ENCODE results near the gene PPP6C.
A peak's percentile ranks its signal among the peaks of the same experiment; 100 is the strongest.
"Not testable (repeated sequence)": the region's sequence is repeated elsewhere in the genome, so short reads cannot be mapped to it uniquely, and the experiment has no call there.

PPP6C gene

GRCh38 chr9:125189361-125190289, at the start of gene PPP6C:
Gene PPP6C (minus strand): TSS chr9:125189803. CDS start chr9:125189718, 85 bp downstream.
- DNase-seq, result peak; percentile 98

GRCh38 chr9:125238915-125239446, 49.4 kb upstream of the PPP6C start:
- no peak for DNase-seq

GRCh38 chr9:125238127-125238914, 48.7 kb upstream of the PPP6C start:
- DNase-seq, result no peak

GRCh38 chr9:125236520-125237159, 47.0 kb upstream of the PPP6C start:
- DNase-seq, result not testable (repeated sequence)

- no peak for DNase-seq
Observed at GRCh38 chr9:125235804-125236519, 46.4 kb upstream of the PPP6C start.

- not testable (repeated sequence) for DNase-seq
Observed at GRCh38 chr9:125234099-125234498, 44.5 kb upstream of the PPP6C start.

- no peak for DNase-seq
Observed at GRCh38 chr9:125233678-125234077, 44.1 kb upstream of the PPP6C start.

- no peak for DNase-seq
Observed at GRCh38 chr9:125227761-125228160, 38.2 kb upstream of the PPP6C start.

GRCh38 chr9:125224858-125225257, 35.3 kb upstream of the PPP6C start:
- not testable (repeated sequence) for DNase-seq

GRCh38 chr9:125218621-125219020, 29.0 kb upstream of the PPP6C start:
- no peak for DNase-seq

- DNase-seq, result no peak
Observed at GRCh38 chr9:125214186-125214585, 24.6 kb upstream of the PPP6C start.

- DNase-seq, result no peak
Observed at GRCh38 chr9:125204477-125204876, 14.9 kb upstream of the PPP6C start.

- DNase-seq, result no peak
Observed at GRCh38 chr9:125202846-125203618, 13.4 kb upstream of the PPP6C start.

GRCh38 chr9:125200216-125201047, 10.8 kb upstream of the PPP6C start, which contains the start of gene RABEPK:
Gene RABEPK (plus strand): TSS chr9:125200542. CDS start chr9:125203014, 2,472 bp downstream.
- DNase-seq, result peak; percentile 95

GRCh38 chr9:125195591-125195990, 6.0 kb upstream of the PPP6C start:
- DNase-seq, result not testable (repeated sequence)

GRCh38 chr9:125194466-125194865, 4.9 kb upstream of the PPP6C start:
- not testable (repeated sequence) for DNase-seq

- DNase-seq, result no peak
Observed at GRCh38 chr9:125190361-125190801, 778 bp upstream of the PPP6C start.

GRCh38 chr9:125189011-125189360, 617 bp downstream of the PPP6C start:
- no peak for DNase-seq

- no peak for DNase-seq
Observed at GRCh38 chr9:125183561-125183960, 6.0 kb downstream of the PPP6C start.

- no peak for DNase-seq
Observed at GRCh38 chr9:125183054-125183453, 6.5 kb downstream of the PPP6C start.

Measured in right hindlimb (tissue), 1 donor.